Epithelial cell of prostate (primary cell): ENCODE results near the gene B3GNT8.
"Not testable (repeated sequence)": the region's sequence is repeated elsewhere in the genome, so short reads cannot be mapped to it uniquely, and the experiment has no call there.

Experiments
- DNase-seq: peaks from one replicate; pipeline ENCODE4 v3.0.0-alpha.2; 2011; ENCODE audit warnings: low read depth, low spot score
- H3K27ac ChIP-seq: fragments of 450-650 bp; 2 replicates; pipeline ENCODE4 v1.5.1; 2017; ENCODE audit warnings: mild to moderate bottlenecking

Gene B3GNT8

DNA sequence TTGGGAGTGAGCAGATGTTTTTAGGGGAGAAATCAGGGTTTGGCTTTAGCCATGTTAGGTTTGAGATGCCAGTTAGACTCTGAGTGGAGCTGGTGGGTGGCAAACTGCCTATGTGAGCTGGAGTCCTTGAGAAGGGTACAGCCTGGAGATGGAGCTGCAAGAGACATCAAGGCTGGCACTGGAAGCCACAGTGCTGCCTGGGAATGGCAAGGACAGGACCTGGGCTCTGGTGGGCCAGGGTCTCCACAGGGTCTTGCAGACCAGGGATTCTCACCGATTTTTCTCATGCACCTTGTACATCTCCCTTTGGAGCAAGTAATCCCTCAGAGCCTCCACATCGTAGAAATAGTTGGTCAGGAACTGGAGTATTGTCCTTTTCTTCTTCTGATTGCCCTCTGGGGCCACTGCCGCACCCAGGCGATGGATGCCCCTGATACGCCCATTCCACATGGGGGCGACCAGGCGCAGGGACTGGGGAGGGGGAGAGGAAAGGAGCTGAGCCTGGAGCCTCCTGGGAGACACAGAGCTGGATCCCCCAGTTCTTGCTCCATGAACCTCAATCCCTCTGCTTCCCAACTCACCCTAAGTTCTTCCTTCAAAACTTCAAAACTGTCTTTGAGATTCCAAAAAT, 10.9 kb upstream of the B3GNT8 start:
- no peak for DNase-seq

DNA sequence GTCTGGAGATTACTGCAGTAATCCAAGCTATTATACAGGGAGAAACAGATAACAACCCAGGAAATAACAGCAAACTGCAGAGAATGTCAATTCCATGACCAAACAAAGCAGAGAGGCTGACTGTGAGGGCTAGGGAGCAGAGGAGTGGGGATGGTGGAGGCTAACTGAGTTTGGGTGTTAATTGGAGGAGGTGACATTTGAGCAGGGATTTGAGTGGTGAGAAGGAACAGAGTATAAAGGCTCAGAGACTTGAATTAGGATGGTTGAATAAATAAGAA, 9.4 kb upstream of the B3GNT8 start:
- no peak overlapping the region for H3K27ac ChIP-seq
- DNase-seq, result no peak

More for the DNA sequence above, 10.9 kb upstream of the B3GNT8 start:
- no peak overlapping the region for H3K27ac ChIP-seq

DNA sequence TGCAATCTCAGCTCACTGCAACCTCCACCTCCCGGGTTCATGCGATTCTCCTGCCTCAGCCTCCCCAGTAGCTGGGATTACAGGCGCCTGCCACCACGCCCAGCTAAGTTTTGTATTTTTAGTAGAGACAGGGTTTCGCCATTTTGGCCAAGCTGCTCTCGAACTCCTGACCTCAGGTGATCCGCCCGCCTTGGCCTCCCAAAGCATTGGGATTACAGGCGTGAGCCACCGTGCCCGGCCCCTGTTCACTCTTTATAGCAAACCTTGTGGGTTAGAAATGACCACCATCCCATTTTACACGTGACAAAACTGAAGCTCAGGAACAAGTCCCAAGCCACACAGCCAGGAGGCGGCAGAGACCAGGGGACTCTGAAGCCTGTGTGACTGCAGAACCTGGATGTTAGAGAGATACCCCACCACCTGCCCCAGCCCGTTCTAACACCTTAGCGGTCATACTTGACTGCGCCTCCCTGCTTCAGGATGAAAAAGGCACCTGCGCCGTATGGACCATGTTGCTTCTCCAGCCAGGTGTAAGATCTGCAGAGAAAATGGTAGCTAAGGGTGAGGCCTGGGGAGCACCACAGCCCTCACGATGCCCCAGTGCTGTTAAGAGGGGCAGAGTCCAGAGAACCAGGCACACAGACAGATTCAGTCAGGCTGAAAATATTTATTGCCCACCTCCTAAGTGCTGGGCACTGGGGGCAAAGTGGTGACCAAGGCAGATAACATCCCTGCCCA, 8.9 kb upstream of the B3GNT8 start:
- no peak overlapping the region for H3K27ac ChIP-seq
- DNase-seq, result no peak

DNA sequence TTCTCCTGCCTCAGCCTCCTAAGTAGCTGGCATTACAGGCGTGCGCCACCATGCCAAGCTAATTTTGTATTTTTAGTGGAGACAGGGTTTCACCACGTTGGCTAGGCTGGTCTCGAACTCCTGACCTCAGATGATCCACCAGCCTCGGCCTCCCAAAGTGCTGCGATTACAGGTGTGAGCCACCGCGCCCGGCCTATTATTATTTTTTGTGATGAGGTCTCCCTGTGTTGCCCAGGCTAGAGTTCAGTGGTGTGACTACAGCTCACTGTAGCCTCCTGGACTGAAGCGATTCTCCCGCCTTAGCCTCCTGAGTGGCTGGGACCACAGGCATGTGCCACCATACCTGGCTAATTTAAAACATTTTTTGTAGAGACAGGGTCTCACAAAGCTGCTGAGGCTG, 8.2 kb upstream of the B3GNT8 start:
- DNase-seq, H3K27ac ChIP-seq: not testable (repeated sequence)

DNA sequence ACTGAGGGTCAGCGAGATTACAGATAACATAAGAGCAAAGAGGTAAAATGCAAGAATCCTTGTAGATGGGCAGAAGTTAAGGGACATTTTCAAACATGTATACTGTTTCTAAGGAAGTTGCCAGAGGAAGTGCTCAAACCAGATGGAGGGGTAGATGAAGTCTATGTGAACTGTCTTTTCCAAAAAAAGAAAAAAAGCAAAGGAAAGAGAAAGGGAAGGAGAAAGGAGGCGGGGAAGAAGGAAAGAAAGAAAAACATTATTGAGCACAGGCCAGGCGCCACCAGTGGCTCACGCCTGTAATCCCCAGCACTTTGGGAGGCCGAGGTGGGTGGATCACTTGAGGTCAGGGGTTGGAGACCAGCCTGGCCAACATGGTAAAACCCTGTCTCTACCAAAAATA, 7.3 kb upstream of the B3GNT8 start:
- H3K27ac ChIP-seq, result no peak overlapping the region
- DNase-seq, result no peak

DNA sequence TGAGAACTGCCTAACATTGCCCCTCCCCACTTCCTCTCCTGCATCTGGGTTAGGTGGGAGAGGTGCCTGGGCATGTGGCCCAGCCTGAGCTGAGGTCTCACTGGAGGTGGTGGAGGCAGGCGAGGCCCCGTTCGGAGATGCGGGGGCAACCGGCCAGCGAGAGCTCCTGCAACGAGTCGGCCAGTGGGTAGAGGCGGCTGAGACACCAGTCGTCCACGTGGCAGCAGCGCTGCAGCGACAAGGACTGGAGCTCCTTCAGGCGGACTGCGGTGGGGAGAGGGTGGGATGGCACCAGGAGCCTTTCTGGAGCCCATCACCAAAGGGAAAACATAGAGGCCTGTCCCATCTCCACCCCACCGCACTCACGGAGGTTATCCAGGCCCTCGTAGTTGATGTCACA, 6.0 kb upstream of the B3GNT8 start:
- H3K27ac ChIP-seq, result no peak overlapping the region
- no peak for DNase-seq

DNA sequence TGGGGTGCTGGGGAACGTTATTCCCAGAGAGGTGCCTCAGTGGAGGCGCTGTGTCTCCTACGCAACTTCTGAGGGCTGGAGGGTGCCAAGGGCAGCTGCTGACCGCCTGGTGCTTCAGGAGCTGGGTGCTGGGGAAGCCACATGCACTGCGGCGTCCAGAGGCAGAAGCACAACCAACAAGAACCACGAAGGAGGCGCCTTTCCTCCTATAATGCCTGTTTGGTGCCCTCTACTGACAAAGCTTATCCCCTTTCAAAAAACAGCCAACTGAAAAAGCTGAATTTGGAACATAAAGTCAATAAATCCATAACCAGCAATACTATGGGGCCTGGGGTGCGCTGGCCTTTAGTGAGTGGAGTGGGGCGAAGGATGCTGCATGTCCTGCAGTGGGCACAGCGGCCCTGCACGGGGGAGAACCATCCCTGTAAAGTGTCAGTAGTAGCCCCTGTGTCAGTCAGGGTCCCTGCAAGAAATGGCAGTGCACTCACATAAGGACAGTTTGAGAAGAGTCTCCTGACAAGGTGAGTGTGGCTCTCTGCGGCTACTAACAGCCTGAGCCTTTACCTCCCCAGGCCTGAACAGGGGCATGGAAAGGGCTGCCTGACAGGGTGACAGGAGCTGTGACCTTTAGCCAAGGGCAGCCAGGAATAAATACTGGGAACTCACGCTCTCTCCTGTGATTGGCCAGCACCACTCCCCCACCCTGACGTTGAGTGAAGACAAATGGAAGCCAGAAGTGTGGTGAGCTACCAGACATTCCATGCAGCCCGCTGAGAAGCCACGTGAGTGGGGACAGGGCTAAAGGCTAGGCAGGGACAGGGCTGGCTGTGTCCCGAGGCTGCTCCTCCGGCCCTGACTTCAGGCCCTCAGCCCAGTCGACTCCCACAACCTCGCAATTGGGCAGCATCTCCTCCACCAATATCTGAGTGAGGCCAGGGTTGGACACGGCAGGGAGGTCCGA, 4.5 kb upstream of the B3GNT8 start:
- H3K27ac ChIP-seq, result no peak overlapping the region
- DNase-seq, result no peak

DNA sequence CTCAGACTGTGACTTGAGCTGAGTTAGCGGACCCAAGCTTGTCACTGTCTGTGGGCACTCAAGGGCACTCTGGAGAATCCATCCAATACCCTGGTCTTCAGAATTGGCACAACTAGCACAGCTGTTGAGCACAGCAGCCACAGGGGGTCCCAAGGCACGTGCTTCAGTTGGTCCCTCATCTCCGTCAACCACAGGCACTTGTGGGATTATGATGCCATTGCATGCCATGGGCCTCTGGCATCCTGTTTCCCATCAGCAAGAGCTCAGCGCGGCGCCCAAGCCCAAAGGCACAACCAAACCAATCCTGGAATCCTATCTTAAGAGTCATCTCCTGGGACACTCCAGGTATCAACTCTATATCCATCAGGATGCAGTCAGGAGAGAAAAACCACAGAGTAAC, 3.7 kb upstream of the B3GNT8 start:
- no peak overlapping the region for H3K27ac ChIP-seq
- DNase-seq, result no peak

DNA sequence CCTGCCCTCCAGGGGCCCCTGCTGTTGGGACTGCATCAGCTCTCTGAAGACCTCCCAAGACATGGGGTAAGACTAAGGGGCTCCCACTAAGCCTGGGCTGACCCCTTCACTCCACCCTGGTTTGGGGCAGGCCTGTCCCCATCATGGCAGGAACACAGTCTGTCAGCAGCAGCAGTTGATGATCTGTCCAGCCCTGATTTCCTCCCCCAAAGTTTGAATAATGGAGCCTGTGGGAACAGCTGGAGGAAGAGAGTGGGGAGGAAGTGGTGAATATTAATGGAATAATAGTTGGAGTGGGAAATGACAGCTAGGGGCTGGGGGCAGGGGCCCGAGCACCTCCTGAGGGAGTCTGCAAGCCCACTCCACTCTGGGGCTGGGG, 1.3 kb upstream of the B3GNT8 start:
- H3K27ac ChIP-seq, result peak overlapping the region; percentile 79
- DNase-seq, result no peak

DNA sequence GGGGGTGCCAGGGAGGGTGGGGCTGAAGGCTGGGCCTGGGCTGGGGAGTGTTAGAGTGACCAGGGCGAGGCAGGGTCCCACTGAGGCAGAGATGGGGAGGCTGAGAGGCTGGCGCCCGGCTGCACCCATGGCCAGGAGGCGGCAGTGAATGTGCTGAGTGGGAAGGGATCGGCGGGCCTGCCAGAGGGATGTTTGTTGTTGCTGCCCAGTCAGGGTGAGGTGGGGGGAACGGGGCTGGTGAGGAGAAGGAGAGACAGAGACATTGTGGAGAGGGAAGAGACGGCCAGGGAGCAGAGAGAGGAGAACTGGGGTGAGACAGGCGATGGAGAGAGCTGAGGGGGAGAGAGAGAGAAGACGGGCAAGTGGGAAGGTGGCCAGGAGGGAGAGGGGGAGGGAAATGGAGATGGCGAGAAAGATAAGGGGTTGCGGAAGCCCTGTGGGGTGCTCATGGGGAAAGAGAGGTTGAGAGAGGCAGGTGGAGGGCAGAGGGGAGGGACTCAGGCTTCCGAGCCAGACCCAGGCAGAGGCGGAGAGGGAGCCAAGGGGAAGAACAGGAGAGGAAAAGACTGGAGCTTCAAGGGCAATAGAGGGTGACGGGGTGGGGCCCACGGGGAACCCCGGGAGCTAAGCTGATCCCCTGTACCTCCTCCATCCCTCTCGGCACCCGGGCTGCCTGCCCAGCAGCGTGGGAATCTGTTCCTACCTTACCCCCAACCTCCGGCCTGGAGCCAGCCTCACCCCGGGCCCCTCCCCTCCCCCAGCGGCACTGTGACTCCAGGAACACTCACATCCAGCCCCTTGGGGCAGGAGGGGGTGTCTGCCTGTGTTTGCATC, 690 bp upstream of the B3GNT8 start:
- no peak for DNase-seq
- H3K27ac ChIP-seq, result peak overlapping the region; percentile 79

DNA sequence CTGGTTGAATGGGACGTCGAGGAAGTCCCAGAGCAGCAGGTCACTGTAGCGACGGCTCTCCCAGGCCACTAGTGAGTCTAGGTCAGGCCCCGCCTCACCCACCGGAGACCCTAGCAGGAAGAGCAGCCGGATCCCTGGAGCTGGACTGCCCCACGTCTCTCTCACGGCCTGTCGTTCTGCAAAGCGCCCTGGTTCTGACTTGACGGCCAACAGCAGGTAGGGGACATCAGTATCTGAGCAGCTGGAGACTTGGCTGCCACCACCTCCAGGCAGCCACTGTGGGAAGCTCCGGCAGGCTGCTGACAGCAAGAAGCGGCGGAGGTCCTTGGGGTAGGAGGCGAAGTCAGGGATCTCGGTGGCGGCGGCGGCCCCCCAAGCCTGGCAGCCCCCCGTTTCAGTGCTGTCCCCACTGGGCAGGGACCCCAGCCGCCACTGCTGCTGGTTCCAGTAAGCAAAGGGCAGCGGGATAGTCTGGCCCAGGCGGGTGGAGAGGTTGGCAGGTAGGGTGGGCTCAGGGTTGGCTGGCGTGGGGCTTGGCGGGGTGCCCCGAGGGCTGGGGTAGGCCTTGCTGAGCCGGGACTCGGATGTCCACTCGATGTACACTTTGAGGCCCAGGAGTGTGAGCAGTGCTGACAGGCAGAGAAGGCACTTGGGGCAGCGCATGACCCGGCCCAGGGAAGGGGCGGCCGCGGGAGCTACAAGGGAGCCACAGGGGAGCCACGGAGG, 895 bp downstream of the B3GNT8 start:
- H3K27ac ChIP-seq, result peak overlapping the region; percentile 79
- DNase-seq, result no peak

DNA sequence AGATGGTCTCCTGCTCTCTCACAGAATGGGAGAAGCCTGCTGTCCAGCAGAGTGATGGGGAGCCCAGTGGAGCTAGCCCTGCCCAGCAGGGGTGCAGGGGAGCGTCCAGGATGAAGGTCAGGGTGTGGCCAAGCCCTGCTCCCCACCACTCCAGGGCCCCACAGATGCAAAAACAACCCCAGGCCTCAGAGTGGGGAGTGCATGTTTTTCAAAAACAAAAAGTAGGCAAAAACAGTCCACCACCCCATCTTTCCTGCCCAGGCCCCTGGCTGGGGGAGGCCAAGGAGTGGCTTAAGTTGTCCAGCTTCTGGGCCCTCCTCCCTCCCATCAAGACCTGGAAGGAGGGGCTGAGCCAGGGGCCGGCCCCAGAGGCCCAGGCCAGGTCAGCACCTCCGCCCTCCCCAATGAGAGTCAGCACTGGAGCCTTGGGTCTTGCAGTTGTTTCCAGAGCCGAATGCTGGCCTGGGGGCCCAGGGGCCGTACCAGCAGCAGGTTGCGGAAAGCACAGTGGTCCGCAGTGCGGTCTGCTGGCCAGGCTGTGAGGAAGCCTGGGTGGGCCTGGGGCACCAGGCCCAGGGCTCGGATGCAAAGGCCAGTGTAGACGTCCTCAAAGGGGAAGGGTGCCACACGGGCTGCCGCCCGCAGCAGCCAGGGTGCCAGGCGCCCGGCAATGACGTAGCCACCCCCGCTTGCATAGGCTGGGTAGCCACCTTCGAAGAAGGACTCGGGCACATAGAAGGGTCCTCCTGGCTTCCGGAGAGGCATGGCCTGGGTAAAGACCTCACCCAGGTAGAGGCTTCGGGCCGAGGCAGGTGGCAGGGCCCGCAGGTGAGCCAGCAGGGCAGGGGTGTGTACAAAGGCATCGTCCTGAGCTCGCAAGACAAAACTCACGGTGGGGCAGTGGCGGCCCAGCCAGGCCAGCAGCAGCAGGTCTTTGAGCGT, 1.7 kb downstream of the B3GNT8 start:
- no peak overlapping the region for H3K27ac ChIP-seq
- DNase-seq, result no peak

DNA sequence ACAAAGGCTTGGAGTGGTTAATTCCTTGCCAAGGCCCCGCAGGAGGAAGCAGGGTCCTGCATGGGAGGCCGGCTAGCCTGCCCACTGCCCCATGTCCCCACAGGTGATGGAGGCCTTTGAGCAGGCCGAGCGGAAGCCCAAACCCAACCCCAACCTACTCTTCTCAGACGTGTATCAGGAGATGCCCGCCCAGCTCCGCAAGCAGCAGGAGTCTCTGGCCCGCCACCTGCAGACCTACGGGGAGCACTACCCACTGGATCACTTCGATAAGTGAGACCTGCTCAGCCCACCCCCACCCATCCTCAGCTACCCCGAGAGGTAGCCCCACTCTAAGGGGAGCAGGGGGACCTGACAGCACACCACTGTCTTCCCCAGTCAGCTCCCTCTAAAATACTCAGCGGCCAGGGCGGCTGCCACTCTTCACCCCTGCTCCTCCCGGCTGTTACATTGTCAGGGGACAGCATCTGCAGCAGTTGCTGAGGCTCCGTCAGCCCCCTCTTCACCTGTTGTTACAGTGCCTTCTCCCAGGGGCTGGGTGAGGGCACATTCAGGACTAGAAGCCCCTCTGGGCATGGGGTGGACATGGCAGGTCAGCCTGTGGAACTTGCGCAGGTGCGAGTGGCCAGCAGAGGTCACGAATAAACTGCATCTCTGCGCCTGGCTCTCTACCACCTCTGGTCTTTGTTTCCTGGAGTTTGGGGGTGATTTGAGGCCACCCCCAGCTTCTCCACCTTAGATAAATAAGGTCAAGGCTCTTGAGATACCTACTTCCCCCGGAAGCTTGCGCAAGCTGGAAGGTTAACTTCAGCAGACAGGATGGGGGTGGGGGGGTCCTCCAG, 2.6 kb downstream of the B3GNT8 start:
- H3K27ac ChIP-seq, result no peak overlapping the region
- no peak for DNase-seq

DNA sequence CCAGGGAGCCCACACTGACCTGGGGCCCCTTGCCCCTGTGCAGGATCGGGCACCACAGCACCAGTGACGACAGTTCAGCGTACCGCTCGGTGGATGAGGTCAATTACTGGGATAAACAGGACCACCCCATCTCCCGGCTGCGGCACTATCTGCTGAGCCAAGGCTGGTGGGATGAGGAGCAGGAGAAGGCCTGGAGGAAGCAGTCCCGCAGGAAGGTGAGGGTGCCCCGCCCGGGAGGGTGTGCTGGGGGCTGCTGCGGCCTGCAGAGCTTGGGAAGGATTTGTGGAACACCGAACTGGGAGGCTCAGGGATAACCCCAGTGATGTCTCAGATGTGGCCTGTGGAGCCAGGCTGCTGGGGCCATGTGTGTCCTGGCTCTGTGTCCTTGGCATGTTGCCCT, 4.2 kb downstream of the B3GNT8 start:
- no peak for DNase-seq
- no peak overlapping the region for H3K27ac ChIP-seq

DNA sequence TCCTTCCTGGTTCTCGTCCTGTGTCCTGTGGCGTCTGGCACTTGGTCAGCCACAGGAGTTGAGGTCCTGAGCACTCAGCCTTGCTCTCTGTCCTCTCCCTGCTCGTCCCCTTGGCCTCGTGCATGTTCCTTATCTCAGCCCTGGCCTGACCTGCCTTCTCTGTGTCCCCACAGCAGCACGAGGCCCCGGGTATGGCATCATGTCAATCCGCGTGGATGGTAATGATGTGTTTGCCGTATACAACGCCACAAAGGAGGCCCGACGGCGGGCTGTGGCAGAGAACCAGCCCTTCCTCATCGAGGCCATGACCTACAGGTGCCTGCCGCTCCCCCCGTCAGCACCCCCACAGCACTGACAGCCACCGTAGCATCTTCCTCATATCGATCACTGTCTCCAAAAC, 4.7 kb downstream of the B3GNT8 start:
- no peak overlapping the region for H3K27ac ChIP-seq
- no peak for DNase-seq

DNA sequence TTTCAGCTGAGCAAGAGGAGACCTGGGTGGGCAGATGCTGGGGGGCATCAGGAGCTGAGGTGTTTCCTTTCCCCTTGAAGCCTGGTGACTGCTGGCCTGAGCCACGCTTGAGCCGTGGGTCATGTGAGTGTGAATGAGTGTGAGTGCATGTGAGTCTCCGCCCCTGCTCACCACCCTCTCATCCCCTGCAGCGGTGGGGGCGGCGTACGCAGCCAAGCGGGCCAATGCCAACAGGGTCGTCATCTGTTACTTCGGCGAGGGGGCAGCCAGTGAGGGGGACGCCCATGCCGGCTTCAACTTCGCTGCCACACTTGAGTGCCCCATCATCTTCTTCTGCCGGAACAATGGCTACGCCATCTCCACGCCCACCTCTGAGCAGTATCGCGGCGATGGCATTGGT, 5.2 kb downstream of the B3GNT8 start:
- DNase-seq, result no peak
- H3K27ac ChIP-seq, result no peak overlapping the region

DNA sequence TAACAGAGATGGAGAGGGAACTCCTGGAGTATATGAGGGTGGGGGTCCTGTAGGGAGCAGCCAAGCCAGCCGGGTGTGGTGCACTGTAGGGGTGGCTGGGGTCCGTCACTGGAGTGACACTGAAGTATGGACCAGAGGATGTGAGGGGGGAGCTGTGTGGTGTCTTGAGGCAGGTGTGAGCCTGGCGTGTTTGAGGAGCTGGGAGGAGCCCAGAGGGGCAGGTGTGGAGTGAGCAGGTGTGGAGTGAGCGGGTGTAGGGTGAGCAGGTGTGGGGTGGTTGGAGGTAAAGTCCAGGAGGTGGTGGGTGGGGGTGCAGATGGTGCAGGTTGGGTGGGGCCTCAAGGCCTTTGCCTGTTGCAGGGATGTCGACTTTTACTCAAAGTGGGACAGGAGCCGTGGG, 5.9 kb downstream of the B3GNT8 start:
- H3K27ac ChIP-seq, result no peak overlapping the region
- DNase-seq, result no peak
